KMS-11 (cell line): ENCODE results near the gene FPR1.

Experiments used
- H2AFZ ChIP-seq: fragments of 200-600 bp; sonication (generic); 2 replicates; pipeline ENCODE4 v1.6.1; 2016; ENCODE audit warnings: antibody characterized with exemption, mixed run types, low read depth
- H3K27ac ChIP-seq: fragments of 200-600 bp; sonication (generic); 2 replicates; pipeline ENCODE4 v1.6.1; 2016; ENCODE audit warnings: mild to moderate bottlenecking, mixed run types
- H3K27me3 ChIP-seq: fragments of 200-600 bp; sonication (generic); 2 replicates; pipeline ENCODE4 v1.6.1; 2017; ENCODE audit warnings: mild to moderate bottlenecking, low read depth, mixed run types, moderate library complexity; ENCODE audit not compliant: insufficient read depth
- H3K36me3 ChIP-seq: fragments of 200-600 bp; sonication (generic); 2 replicates; pipeline ENCODE4 v1.6.1; 2017; ENCODE audit warnings: mild to moderate bottlenecking, mixed run types; ENCODE audit not compliant: insufficient read depth
- H3K4me1 ChIP-seq: fragments of 200-600 bp; sonication (generic); 2 replicates; pipeline ENCODE4 v1.6.1; 2016; ENCODE audit warnings: mild to moderate bottlenecking, low read depth, mixed run types; ENCODE audit not compliant: poor library complexity, severe bottlenecking
- H3K4me2 ChIP-seq: fragments of 200-600 bp; sonication (generic); 2 replicates; pipeline ENCODE4 v1.7.0; 2016; ENCODE audit warnings: mild to moderate bottlenecking, mixed run types
- H3K4me3 ChIP-seq: fragments of 200-600 bp; sonication (generic); IDR thresholded peaks from 2 replicates; pipeline ENCODE4 v1.6.1; 2017; ENCODE audit warnings: low read depth, low read length, mixed read lengths; ENCODE audit not compliant: insufficient read depth
- H3K79me2 ChIP-seq: fragments of 200-600 bp; sonication (generic); 2 replicates; pipeline ENCODE4 v1.6.1; 2016; ENCODE audit warnings: low read depth, mixed run types; ENCODE audit not compliant: insufficient read depth
- H3K9ac ChIP-seq: fragments of 200-600 bp; sonication (generic); 2 replicates; pipeline ENCODE4 v1.6.1; 2016; ENCODE audit warnings: mild to moderate bottlenecking, mixed run types
- H4K20me1 ChIP-seq: fragments of 200-600 bp; sonication (generic); 2 replicates; pipeline ENCODE4 v1.6.1; 2016; ENCODE audit warnings: mild to moderate bottlenecking, mixed run types; ENCODE audit not compliant: insufficient read depth
- TF ChIP-seq, protein P1 (sequence below): fragments of 200-600 bp; sonication (generic); conservative IDR thresholded peaks from 2 replicates; pipeline ENCODE4 v1.6.1; 2017; ENCODE audit warnings: low read depth, mild to moderate bottlenecking, antibody characterized with exemption, low read length, moderate library complexity, mixed read lengths

The FPR1 gene

DNA sequence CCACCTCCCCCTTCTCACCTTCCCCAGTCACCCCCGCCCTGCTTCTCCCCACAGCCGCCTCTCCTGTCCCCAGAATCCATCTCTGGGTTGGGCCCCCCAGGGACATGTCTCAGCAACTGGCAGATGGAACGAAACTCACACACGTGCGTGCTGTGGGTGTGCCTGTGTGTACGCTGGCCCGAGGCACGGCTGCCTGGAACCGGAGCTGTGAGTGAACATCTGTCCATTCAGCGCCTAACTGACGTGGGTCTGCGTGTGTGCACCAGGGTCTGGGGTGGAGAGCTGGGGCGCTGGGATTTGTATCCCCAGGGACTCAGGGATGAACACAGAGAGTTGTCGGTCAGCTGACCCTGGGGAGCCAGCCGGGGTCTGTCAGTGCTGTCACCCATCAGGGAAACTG, 27.1 kb downstream of the FPR1 start:
- no peak overlapping the region for H3K4me2 ChIP-seq
- no peaks in the 10 kb centered on the region for H4K20me1 ChIP-seq
- H3K9ac ChIP-seq: no peak overlapping the region
- H2AFZ ChIP-seq: no peak overlapping the region
- no peak overlapping the region for H3K27ac ChIP-seq
- H3K4me1 ChIP-seq: no peaks in the 10 kb centered on the region
- no peaks in the 10 kb centered on the region for H3K27me3 ChIP-seq
- no peaks in the 10 kb centered on the region for H3K36me3 ChIP-seq
- H3K4me3 ChIP-seq: no peak overlapping the region
- TF ChIP-seq, protein P1, sequence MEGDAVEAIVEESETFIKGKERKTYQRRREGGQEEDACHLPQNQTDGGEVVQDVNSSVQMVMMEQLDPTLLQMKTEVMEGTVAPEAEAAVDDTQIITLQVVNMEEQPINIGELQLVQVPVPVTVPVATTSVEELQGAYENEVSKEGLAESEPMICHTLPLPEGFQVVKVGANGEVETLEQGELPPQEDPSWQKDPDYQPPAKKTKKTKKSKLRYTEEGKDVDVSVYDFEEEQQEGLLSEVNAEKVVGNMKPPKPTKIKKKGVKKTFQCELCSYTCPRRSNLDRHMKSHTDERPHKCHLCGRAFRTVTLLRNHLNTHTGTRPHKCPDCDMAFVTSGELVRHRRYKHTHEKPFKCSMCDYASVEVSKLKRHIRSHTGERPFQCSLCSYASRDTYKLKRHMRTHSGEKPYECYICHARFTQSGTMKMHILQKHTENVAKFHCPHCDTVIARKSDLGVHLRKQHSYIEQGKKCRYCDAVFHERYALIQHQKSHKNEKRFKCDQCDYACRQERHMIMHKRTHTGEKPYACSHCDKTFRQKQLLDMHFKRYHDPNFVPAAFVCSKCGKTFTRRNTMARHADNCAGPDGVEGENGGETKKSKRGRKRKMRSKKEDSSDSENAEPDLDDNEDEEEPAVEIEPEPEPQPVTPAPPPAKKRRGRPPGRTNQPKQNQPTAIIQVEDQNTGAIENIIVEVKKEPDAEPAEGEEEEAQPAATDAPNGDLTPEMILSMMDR: no peak
- no peaks in the 10 kb centered on the region for H3K79me2 ChIP-seq

- H3K4me2 ChIP-seq: no peak overlapping the region
Observed at GRCh38 chr19:51722492-51722891, 29.2 kb downstream of the FPR1 start.

DNA sequence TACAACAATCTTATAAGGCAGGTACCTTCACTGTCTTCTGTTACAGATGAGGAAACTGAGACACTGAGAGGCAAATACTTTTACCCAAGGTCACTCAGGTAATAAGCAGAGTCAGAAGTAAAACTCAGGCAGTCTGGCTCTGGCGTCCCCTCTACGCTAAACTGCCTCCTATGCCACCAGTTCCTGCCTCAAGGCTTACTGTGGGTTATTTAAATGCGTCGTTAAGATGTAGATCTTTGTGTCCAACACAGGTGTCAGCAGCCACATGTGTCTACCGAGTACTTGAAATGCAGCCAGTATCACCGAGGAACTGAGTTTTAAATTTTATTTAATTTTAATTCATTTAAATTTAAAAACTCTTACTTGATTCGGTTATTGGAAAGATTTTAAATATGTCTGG, 29.8 kb downstream of the FPR1 start:
- Histone ChIP-seq H3K4me3 (no peak overlapping the region), H3K27me3 (no peaks in the 10 kb centered on the region), H3K36me3 (no peaks in the 10 kb centered on the region), H3K4me2 (no peak overlapping the region), H3K79me2 (no peaks in the 10 kb centered on the region), H3K9ac (no peak overlapping the region), H3K4me1 (no peaks in the 10 kb centered on the region), H4K20me1 (no peaks in the 10 kb centered on the region), H3K27ac (no peak overlapping the region), H2AFZ (no peak overlapping the region)
- TF ChIP-seq, protein P1: no peak

More at GRCh38 chr19:51722492-51722891, 29.2 kb downstream of the FPR1 start:
- no peaks in the 10 kb centered on the region for H3K4me1 ChIP-seq
- TF ChIP-seq, protein P1: no peak
- no peak overlapping the region for H2AFZ ChIP-seq
- no peak overlapping the region for H3K9ac ChIP-seq
- no peaks in the 10 kb centered on the region for H4K20me1 ChIP-seq
- H3K79me2 ChIP-seq: no peaks in the 10 kb centered on the region
- H3K4me3 ChIP-seq: no peak overlapping the region
- H3K36me3 ChIP-seq: no peaks in the 10 kb centered on the region
- H3K27me3 ChIP-seq: no peaks in the 10 kb centered on the region
- no peak overlapping the region for H3K27ac ChIP-seq

GRCh38 chr19:51719251-51719988, 32.3 kb downstream of the FPR1 start:
- H3K79me2 ChIP-seq: no peaks in the 10 kb centered on the region
- no peak overlapping the region for H2AFZ ChIP-seq
- no peak overlapping the region for H3K9ac ChIP-seq
- H3K27me3 ChIP-seq: no peaks in the 10 kb centered on the region
- H3K4me3 ChIP-seq: no peak overlapping the region
- TF ChIP-seq, protein P1: no peak
- no peaks in the 10 kb centered on the region for H3K36me3 ChIP-seq
- no peak overlapping the region for H3K4me2 ChIP-seq
- no peaks in the 10 kb centered on the region for H4K20me1 ChIP-seq
- no peaks in the 10 kb centered on the region for H3K4me1 ChIP-seq
- H3K27ac ChIP-seq: no peak overlapping the region
